ENCODE data around the gene METRN.
"Not testable (repeated sequence)": the region's sequence is repeated elsewhere in the genome, so short reads cannot be mapped to it uniquely, and the experiment has no call there.

Gene METRN

GRCh38 chr16:740459-740763 lies 25.5 kb downstream of the METRN start:
- Histone ChIP-seq H3K36me3 (ENCODE audit: insufficient read depth, low read length) (no peaks in the 10 kb centered on the region), H3K4me3 (ENCODE audit: low read length, poor library complexity, severe bottlenecking) (peak overlapping the region; percentile 82), H3K4me1 (ENCODE audit: insufficient read depth, low read length, poor library complexity, severe bottlenecking) (no peaks in the 10 kb centered on the region), H2AFZ (ENCODE audit: low read length) (peak overlapping the region; percentile 83), H3K79me2 (ENCODE audit: insufficient read depth, low read length) (peaks cover 7% of the 10 kb centered on the region; the same call in 1 of the 2 replicates), H3F3A (ENCODE audit: low read depth) (no peaks in the 10 kb centered on the region), H3K9me2 (replicated peaks; ENCODE audit: low read depth, low read length) (no peaks in the 10 kb centered on the region), H3K9me3 (ENCODE audit: insufficient read depth, low read depth, low read length) (no peaks in the 10 kb centered on the region), H3K4me2 (ENCODE audit: low read depth, low read length, poor library complexity, severe bottlenecking) (peak overlapping the region; percentile 73), H3K9ac (ENCODE audit: low read depth, low read length, poor library complexity, severe bottlenecking) (peak overlapping the region; percentile 82), H4K20me1 (ENCODE audit: insufficient read depth, low read length, poor library complexity, severe bottlenecking) (no peaks in the 10 kb centered on the region), H3K27me3 (ENCODE audit: insufficient read depth, low read length, poor library complexity, severe bottlenecking) (no peaks in the 10 kb centered on the region)
- no peak for TF ChIP-seq EZH2phosphoT487 (IDR thresholded peaks at IDR 0.05; ENCODE audit: borderline replicate concordance)
- no peak for TF ChIP-seq CTCF (conservative IDR thresholded peaks at IDR 0.05; ENCODE audit: low read length)

- H3K36me3 ChIP-seq (ENCODE audit: insufficient read depth, low read length), result no peaks in the 10 kb centered on the region
- no peaks in the 10 kb centered on the region for H4K20me1 ChIP-seq (ENCODE audit: insufficient read depth, low read length, poor library complexity, severe bottlenecking)
- peak within 1 kb of the TSS; percentile 82 for H3K4me3 ChIP-seq (ENCODE audit: low read length, poor library complexity, severe bottlenecking)
- H3K27me3 ChIP-seq (ENCODE audit: insufficient read depth, low read length, poor library complexity, severe bottlenecking), result no peaks in the 10 kb centered on the region
- no peaks in the 10 kb centered on the region for H3K9me3 ChIP-seq (ENCODE audit: insufficient read depth, low read depth, low read length)
- TF ChIP-seq CTCF (conservative IDR thresholded peaks at IDR 0.05; ENCODE audit: low read length) (peak; percentile 50), EZH2phosphoT487 (IDR thresholded peaks at IDR 0.05; ENCODE audit: borderline replicate concordance) (no peak)
- peak within 1 kb of the TSS; percentile 83 for H2AFZ ChIP-seq (ENCODE audit: low read length)
- no peaks in the 10 kb centered on the region for H3F3A ChIP-seq (ENCODE audit: low read depth)
- H3K9ac ChIP-seq (ENCODE audit: low read depth, low read length, poor library complexity, severe bottlenecking), result peak within 1 kb of the TSS; percentile 82
- H3K79me2 ChIP-seq (ENCODE audit: insufficient read depth, low read length), result peaks cover 7% of the 10 kb centered on the region; the same call in 1 of the 2 replicates
- no peaks in the 10 kb centered on the region for H3K4me1 ChIP-seq (ENCODE audit: insufficient read depth, low read length, poor library complexity, severe bottlenecking)
- H3K9me2 ChIP-seq (replicated peaks; ENCODE audit: low read depth, low read length), result no peaks in the 10 kb centered on the region
- H3K4me2 ChIP-seq (ENCODE audit: low read depth, low read length, poor library complexity, severe bottlenecking), result peak within 1 kb of the TSS; percentile 77
Observed at GRCh38 chr16:740764-741505, 26.0 kb downstream of the METRN start, which contains the start of gene CIAO3. CIAO3 (minus strand) TSS chr16:740997; CDS start chr16:740985, 12 bp downstream.

GRCh38 chr16:741986-742629 lies 27.2 kb downstream of the METRN start:
- Histone ChIP-seq H3F3A (ENCODE audit: low read depth) (no peaks in the 10 kb centered on the region), H3K4me3 (ENCODE audit: low read length, poor library complexity, severe bottlenecking) (no peak overlapping the region), H3K79me2 (ENCODE audit: insufficient read depth, low read length) (peaks cover 7% of the 10 kb centered on the region; the same call in 1 of the 2 replicates), H3K9ac (ENCODE audit: low read depth, low read length, poor library complexity, severe bottlenecking) (no peak overlapping the region), H3K36me3 (ENCODE audit: insufficient read depth, low read length) (no peaks in the 10 kb centered on the region), H3K4me2 (ENCODE audit: low read depth, low read length, poor library complexity, severe bottlenecking) (no peak overlapping the region), H3K9me2 (replicated peaks; ENCODE audit: low read depth, low read length) (no peaks in the 10 kb centered on the region), H2AFZ (ENCODE audit: low read length) (no peak overlapping the region), H3K27me3 (ENCODE audit: insufficient read depth, low read length, poor library complexity, severe bottlenecking) (no peaks in the 10 kb centered on the region), H3K9me3 (ENCODE audit: insufficient read depth, low read depth, low read length) (no peaks in the 10 kb centered on the region), H3K4me1 (ENCODE audit: insufficient read depth, low read length, poor library complexity, severe bottlenecking) (no peaks in the 10 kb centered on the region), H4K20me1 (ENCODE audit: insufficient read depth, low read length, poor library complexity, severe bottlenecking) (no peaks in the 10 kb centered on the region)
- no peak for TF ChIP-seq CTCF (conservative IDR thresholded peaks at IDR 0.05; ENCODE audit: low read length)
- no peak for TF ChIP-seq EZH2phosphoT487 (IDR thresholded peaks at IDR 0.05; ENCODE audit: borderline replicate concordance)

- H3K36me3 ChIP-seq (ENCODE audit: insufficient read depth, low read length); H3K4me2 ChIP-seq (ENCODE audit: low read depth, low read length, poor library complexity, severe bottlenecking); H3K9ac ChIP-seq (ENCODE audit: low read depth, low read length, poor library complexity, severe bottlenecking); H4K20me1 ChIP-seq (ENCODE audit: insufficient read depth, low read length, poor library complexity, severe bottlenecking); H3K79me2 ChIP-seq (ENCODE audit: insufficient read depth, low read length); H3K9me3 ChIP-seq (ENCODE audit: insufficient read depth, low read depth, low read length); H3K9me2 ChIP-seq (replicated peaks; ENCODE audit: low read depth, low read length); H3K4me1 ChIP-seq (ENCODE audit: insufficient read depth, low read length, poor library complexity, severe bottlenecking); H3F3A ChIP-seq (ENCODE audit: low read depth); H3K27me3 ChIP-seq (ENCODE audit: insufficient read depth, low read length, poor library complexity, severe bottlenecking); H3K4me3 ChIP-seq (ENCODE audit: low read length, poor library complexity, severe bottlenecking); H2AFZ ChIP-seq (ENCODE audit: low read length): not testable (repeated sequence)
Observed at GRCh38 chr16:742894-743293, 28.0 kb downstream of the METRN start.

Measured in Loucy (cell line).